Measurements from ENCODE around the gene RABGAP1L. TPM values are rescaled to one million over a fixed set of nuclear protein-coding genes. Genes with fewer than 3 reads are reported as not detected.

Gene RABGAP1L
- total RNA-seq, 1 experiment from 2014 or later = 29.3 TPM

- no TSS peak for BruUV-seq (replicated peaks)
- CTCF ChIA-PET = no interaction called here
- H3K4me1 ChIP-seq (ENCODE audit: control insufficient read depth in 1 of 2, insufficient read depth in 2 of 2, low read length in 2 of 2) = peaks cover 5 to 16% of the 10 kb centered on the region in 2 experiments; a peak in 3 of 4 replicates
- H3K79me2 ChIP-seq (ENCODE audit: insufficient read depth, low read length) = peaks cover 40% of the 10 kb centered on the region
- no peak for TF ChIP-seq CTCF (IDR thresholded peaks at IDR 0.05 in 2 of 3, conservative IDR thresholded peaks at IDR 0.05 in 1 of 3; ENCODE audit: borderline replicate concordance in 1 of 3, insufficient read depth in 1 of 3, low read depth in 2 of 3, low read length in 2 of 3)
- TF ChIP-seq POLR2AphosphoS5 (IDR thresholded peaks at IDR 0.05; ENCODE audit: low read depth, low read length) = no peak
- no peak for TF ChIP-seq FOSL1 (IDR thresholded peaks at IDR 0.05; ENCODE audit: low read depth)
- TF ChIP-seq SP1 (IDR thresholded peaks at IDR 0.05; ENCODE audit: low read depth) = no peak
- no peak for TF ChIP-seq RAD21 (IDR thresholded peaks at IDR 0.05; ENCODE audit: low read depth)
- TF ChIP-seq MAX (IDR thresholded peaks at IDR 0.05) = no peak
- no peak for TF ChIP-seq ATF3 (IDR thresholded peaks at IDR 0.05)
- TF ChIP-seq SRF (IDR thresholded peaks at IDR 0.05; ENCODE audit: low read depth) = no peak
- TF ChIP-seq JUND (IDR thresholded peaks at IDR 0.05) = no peak
- TF ChIP-seq POLR2A (IDR thresholded peaks at IDR 0.05; ENCODE audit: borderline replicate concordance, extremely low read depth, insufficient read depth, insufficient read length) = no peak
- TF ChIP-seq ELF1 (IDR thresholded peaks at IDR 0.05; ENCODE audit: borderline replicate concordance, low read depth) = no peak
- no peak for TF ChIP-seq EZH2phosphoT487 (IDR thresholded peaks at IDR 0.05; ENCODE audit: borderline replicate concordance)
- intact Hi-C loops (cut with micrococcal nuclease) = no loop called here
- peak overlapping the region; percentile 58 to 70 for H3K4me3 ChIP-seq (replicated peaks in 1 of 2; ENCODE audit: low read depth in 1 of 2, low read length in 2 of 2)
- no peaks in the 10 kb centered on the region for H4K20me1 ChIP-seq (ENCODE audit: insufficient read depth)
- POLR2A ChIA-PET = interaction anchor here (0.6 kb wide), 1 partner anchor 187 kb away, joined by 5 read pairs; no protein-coding TSS in a partner anchor
- no peak for ATAC-seq
- no peak overlapping the region for H3K27ac ChIP-seq (ENCODE audit: low read depth, low read length)
- no peaks in the 10 kb centered on the region for H3K9me3 ChIP-seq (ENCODE audit: control insufficient read depth in 1 of 2, insufficient read depth in 1 of 2, low read depth in 1 of 2, low read length in 2 of 2)
- RAD21 ChIA-PET (ENCODE audit: low non-redundant PET in 1 of 2, low total read pairs in 2 of 2, uncharacterized antibody in 2 of 2, unreplicated experiment in 2 of 2) = no interaction called here
- no peaks in the 10 kb centered on the region for H3K9me2 ChIP-seq (ENCODE audit: insufficient read depth)
- H3K27me3 ChIP-seq (ENCODE audit: insufficient read depth, low read length) = no peaks in the 10 kb centered on the region
- peak overlapping the region; percentile 78 for H3K4me2 ChIP-seq (ENCODE audit: low read length)
- no peak overlapping the region for H2AFZ ChIP-seq (ENCODE audit: low read depth, low read length, poor library complexity, severe bottlenecking)
- H3K9ac ChIP-seq (ENCODE audit: low read length) = peak overlapping the region; percentile 81
- no peak for DNase-seq (ENCODE audit: low read depth, low spot score)
- no peaks in the 10 kb centered on the region for H3K36me3 ChIP-seq (ENCODE audit: control insufficient read depth in 1 of 2, insufficient read depth in 2 of 2, low read length in 2 of 2)
Measured at GRCh38 chr1:174160603-174161002, 1.3 kb downstream of the RABGAP1L start.

Measured in HCT116 (cell line).